ENCODE results near the gene NUPR2. TPM values are rescaled to one million over a fixed set of nuclear protein-coding genes. Genes with fewer than 3 reads are reported as not detected.

The NUPR2 gene
- total and polyA plus RNA-seq, 2 of the 8 experiments (the other 6 are each of a cell fraction or from before 2014, with no cell fraction given) = not detected

DNA sequence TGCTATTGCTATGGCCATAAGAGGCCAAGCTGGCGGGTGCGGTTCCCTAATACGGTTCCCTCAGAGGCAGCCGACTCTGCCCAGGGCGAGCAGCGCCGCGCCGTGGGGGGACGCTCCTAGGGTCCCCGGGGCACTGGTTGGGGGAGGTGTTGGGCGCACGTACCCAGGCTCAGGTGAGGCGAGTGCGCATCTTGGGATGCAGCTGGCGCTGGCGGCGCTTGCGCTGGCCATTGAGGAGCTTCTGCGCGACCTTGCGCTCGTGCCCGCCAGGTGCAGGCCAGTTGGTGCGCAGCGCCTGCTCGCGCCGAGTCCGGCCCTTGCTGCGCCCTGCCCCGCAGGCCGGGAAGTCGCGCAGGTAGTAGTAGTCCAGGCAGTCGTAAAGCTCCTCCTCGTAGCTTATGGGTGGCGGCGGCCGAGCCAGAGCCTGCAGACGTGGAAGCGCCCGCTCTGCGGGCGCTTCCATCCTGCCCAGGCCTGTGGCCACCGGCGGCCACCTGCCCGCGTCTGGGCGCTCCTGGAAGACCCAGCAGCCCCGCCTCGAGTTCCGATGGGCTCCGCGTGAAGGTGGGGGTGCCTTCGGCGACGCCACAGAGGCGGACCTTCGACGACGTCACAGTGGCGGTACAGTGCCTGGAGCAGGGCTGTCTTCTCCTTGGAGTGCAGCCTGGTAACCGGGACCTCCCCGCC lies at the start of gene NUPR2 (continued):
- TF ChIP-seq RAD21 (IDR thresholded peaks at IDR 0.05 in 1 of 2, conservative IDR thresholded peaks at IDR 0.05 in 1 of 2; ENCODE audit: low read depth in 2 of 2, low read length in 2 of 2) (no peak), TAF7 (optimal IDR thresholded peaks at IDR 0.05; ENCODE audit: borderline replicate concordance, low read depth, low read length) (no peak)
- TF ChIP-seq, protein P1, sequence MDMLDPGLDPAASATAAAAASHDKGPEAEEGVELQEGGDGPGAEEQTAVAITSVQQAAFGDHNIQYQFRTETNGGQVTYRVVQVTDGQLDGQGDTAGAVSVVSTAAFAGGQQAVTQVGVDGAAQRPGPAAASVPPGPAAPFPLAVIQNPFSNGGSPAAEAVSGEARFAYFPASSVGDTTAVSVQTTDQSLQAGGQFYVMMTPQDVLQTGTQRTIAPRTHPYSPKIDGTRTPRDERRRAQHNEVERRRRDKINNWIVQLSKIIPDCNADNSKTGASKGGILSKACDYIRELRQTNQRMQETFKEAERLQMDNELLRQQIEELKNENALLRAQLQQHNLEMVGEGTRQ (IDR thresholded peaks at IDR 0.05; ENCODE audit: low read length) = no peak

Measured in H1 (cell line).